Measurements from ENCODE around the gene C2CD2L.

C2CD2L gene

GRCh38 chr11:119093942-119094815, 13.0 kb upstream of the C2CD2L start:
- in situ Hi-C loops (cut with MboI; ENCODE audit: low sequenced_read_pairs, unreplicated experiment), result no loop called here
- no peak for TF ChIP-seq CTCF (IDR thresholded peaks at IDR 0.05; ENCODE audit: borderline replicate concordance, control extremely low read depth, extremely low read depth, insufficient read depth, missing control alignments)
- peak; percentile 48 for DNase-seq (ENCODE audit: low spot score)

GRCh38 chr11:119094816-119095065, 12.4 kb upstream of the C2CD2L start:
- DNase-seq (ENCODE audit: low spot score), result peak; percentile 73
- TF ChIP-seq CTCF (IDR thresholded peaks at IDR 0.05; ENCODE audit: borderline replicate concordance, control extremely low read depth, extremely low read depth, insufficient read depth, missing control alignments), result peak; percentile 89
- in situ Hi-C loops (cut with MboI; ENCODE audit: low sequenced_read_pairs, unreplicated experiment), result no loop called here

- in situ Hi-C loops (cut with MboI; ENCODE audit: low sequenced_read_pairs, unreplicated experiment), result no loop called here
- no peak for TF ChIP-seq CTCF (IDR thresholded peaks at IDR 0.05; ENCODE audit: borderline replicate concordance, control extremely low read depth, extremely low read depth, insufficient read depth, missing control alignments)
- peak; percentile 97 for DNase-seq (ENCODE audit: low spot score)
Measured at GRCh38 chr11:119095066-119095880, 11.9 kb upstream of the C2CD2L start.

DNA sequence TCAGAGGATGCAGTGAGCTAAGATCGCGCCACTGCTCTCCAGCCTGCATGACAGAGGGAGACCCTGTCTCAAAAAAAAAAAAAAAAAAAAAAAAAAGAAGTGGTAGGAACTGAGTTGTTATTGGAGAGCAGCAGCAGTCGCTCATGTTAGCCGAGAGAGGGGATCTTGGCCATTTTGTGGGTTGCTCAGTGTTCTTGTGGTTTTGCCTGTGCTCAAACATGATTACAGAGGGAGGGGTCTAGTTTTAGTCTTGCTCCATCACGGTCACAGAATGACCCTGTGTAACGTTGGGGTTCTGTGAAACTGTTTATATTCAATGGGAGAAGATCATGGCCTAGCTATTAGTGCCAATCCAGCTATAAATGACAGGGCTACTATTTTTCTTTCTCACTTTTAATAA, 7.4 kb upstream of the C2CD2L start:
- no peak for TF ChIP-seq CTCF (IDR thresholded peaks at IDR 0.05; ENCODE audit: borderline replicate concordance, control extremely low read depth, extremely low read depth, insufficient read depth, missing control alignments)
- in situ Hi-C loops (cut with MboI; ENCODE audit: low sequenced_read_pairs, unreplicated experiment), result no loop called here
- no peak for DNase-seq (ENCODE audit: low spot score)

GRCh38 chr11:119100246-119100970, 6.7 kb upstream of the C2CD2L start:
- in situ Hi-C loops (cut with MboI; ENCODE audit: low sequenced_read_pairs, unreplicated experiment), result no loop called here
- peak; percentile 21 for TF ChIP-seq CTCF (IDR thresholded peaks at IDR 0.05; ENCODE audit: borderline replicate concordance, control extremely low read depth, extremely low read depth, insufficient read depth, missing control alignments)
- DNase-seq (ENCODE audit: low spot score), result no peak

GRCh38 chr11:119100994-119101758, 6.0 kb upstream of the C2CD2L start:
- in situ Hi-C loops (cut with MboI; ENCODE audit: low sequenced_read_pairs, unreplicated experiment), result no loop called here
- TF ChIP-seq CTCF (IDR thresholded peaks at IDR 0.05; ENCODE audit: borderline replicate concordance, control extremely low read depth, extremely low read depth, insufficient read depth, missing control alignments), result no peak
- no peak for DNase-seq (ENCODE audit: low spot score)
